ENCODE results near the gene ATF2. TPM values are rescaled to one million over a fixed set of nuclear protein-coding genes. Genes with fewer than 3 reads are reported as not detected.

Gene ATF2
- total and polyA plus RNA-seq, 2 of the 13 experiments (the other 11 are each of a cell fraction or from before 2014, with no cell fraction given), result 91.6 to 95.1 TPM

- TF ChIP-seq ZNF547 (CRISPR knock-in tag; IDR thresholded peaks at IDR 0.05) (peak; percentile 85; the same call in 1 of the 2 replicates), NFIC (IDR thresholded peaks at IDR 0.05; ENCODE audit: low read length) (no peak), ZNF776 (CRISPR knock-in tag; IDR thresholded peaks at IDR 0.05) (peak; percentile 93; the same call in 1 of the 2 replicates), ZNF501 (CRISPR knock-in tag; IDR thresholded peaks at IDR 0.05) (peak; percentile 99), ZFP90 (CRISPR knock-in tag; IDR thresholded peaks at IDR 0.05; ENCODE audit: borderline replicate concordance) (peak; percentile 4; the same call in 1 of the 2 replicates), MXD1 (CRISPR knock-in tag; IDR thresholded peaks at IDR 0.05) (peak; percentile 80), TBP (CRISPR knock-in tag; IDR thresholded peaks at IDR 0.05) (no peak), ZMYM3 (CRISPR knock-in tag; IDR thresholded peaks at IDR 0.05) (peak; percentile 9), MAFK (conservative IDR thresholded peaks at IDR 0.05 in 1 of 2, IDR thresholded peaks at IDR 0.05 in 1 of 2; ENCODE audit: low read length in 2 of 2) (no peak), PCBP1 (IDR thresholded peaks at IDR 0.05; ENCODE audit: borderline replicate concordance, low read depth, low read length) (no peak), TBX3 (IDR thresholded peaks at IDR 0.05; ENCODE audit: borderline replicate concordance) (no peak; the same call in 1 of the 2 replicates)
- TF ChIP-seq, protein P1, sequence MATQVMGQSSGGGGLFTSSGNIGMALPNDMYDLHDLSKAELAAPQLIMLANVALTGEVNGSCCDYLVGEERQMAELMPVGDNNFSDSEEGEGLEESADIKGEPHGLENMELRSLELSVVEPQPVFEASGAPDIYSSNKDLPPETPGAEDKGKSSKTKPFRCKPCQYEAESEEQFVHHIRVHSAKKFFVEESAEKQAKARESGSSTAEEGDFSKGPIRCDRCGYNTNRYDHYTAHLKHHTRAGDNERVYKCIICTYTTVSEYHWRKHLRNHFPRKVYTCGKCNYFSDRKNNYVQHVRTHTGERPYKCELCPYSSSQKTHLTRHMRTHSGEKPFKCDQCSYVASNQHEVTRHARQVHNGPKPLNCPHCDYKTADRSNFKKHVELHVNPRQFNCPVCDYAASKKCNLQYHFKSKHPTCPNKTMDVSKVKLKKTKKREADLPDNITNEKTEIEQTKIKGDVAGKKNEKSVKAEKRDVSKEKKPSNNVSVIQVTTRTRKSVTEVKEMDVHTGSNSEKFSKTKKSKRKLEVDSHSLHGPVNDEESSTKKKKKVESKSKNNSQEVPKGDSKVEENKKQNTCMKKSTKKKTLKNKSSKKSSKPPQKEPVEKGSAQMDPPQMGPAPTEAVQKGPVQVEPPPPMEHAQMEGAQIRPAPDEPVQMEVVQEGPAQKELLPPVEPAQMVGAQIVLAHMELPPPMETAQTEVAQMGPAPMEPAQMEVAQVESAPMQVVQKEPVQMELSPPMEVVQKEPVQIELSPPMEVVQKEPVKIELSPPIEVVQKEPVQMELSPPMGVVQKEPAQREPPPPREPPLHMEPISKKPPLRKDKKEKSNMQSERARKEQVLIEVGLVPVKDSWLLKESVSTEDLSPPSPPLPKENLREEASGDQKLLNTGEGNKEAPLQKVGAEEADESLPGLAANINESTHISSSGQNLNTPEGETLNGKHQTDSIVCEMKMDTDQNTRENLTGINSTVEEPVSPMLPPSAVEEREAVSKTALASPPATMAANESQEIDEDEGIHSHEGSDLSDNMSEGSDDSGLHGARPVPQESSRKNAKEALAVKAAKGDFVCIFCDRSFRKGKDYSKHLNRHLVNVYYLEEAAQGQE (IDR thresholded peaks at IDR 0.05; ENCODE audit: borderline replicate concordance in 1 of 2, low read depth in 1 of 2, low read length in 2 of 2), result peak in 1 of 2 experiments; percentile 13; a peak in 1 of 4 replicates
- TF ChIP-seq, protein P2, sequence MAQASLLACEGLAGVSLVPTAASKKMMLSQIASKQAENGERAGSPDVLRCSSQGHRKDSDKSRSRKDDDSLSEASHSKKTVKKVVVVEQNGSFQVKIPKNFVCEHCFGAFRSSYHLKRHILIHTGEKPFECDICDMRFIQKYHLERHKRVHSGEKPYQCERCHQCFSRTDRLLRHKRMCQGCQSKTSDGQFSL (CRISPR knock-in tag; IDR thresholded peaks at IDR 0.05), result peak; percentile 68; the same call in 1 of the 2 replicates
- TF ChIP-seq, protein P3, sequence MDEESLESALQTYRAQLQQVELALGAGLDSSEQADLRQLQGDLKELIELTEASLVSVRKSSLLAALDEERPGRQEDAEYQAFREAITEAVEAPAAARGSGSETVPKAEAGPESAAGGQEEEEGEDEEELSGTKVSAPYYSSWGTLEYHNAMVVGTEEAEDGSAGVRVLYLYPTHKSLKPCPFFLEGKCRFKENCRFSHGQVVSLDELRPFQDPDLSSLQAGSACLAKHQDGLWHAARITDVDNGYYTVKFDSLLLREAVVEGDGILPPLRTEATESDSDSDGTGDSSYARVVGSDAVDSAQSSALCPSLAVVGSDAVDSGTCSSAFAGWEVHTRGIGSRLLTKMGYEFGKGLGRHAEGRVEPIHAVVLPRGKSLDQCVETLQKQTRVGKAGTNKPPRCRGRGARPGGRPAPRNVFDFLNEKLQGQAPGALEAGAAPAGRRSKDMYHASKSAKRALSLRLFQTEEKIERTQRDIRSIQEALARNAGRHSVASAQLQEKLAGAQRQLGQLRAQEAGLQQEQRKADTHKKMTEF (CRISPR knock-in tag; IDR thresholded peaks at IDR 0.05), result peak; percentile 95
- TF ChIP-seq, protein P4, sequence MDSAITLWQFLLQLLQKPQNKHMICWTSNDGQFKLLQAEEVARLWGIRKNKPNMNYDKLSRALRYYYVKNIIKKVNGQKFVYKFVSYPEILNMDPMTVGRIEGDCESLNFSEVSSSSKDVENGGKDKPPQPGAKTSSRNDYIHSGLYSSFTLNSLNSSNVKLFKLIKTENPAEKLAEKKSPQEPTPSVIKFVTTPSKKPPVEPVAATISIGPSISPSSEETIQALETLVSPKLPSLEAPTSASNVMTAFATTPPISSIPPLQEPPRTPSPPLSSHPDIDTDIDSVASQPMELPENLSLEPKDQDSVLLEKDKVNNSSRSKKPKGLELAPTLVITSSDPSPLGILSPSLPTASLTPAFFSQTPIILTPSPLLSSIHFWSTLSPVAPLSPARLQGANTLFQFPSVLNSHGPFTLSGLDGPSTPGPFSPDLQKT (CRISPR knock-in tag; IDR thresholded peaks at IDR 0.05; ENCODE audit: borderline replicate concordance), result 0 out of 2 replicates have a peak, but pooled peaks have one; percentile 18
- TF ChIP-seq, protein P5, sequence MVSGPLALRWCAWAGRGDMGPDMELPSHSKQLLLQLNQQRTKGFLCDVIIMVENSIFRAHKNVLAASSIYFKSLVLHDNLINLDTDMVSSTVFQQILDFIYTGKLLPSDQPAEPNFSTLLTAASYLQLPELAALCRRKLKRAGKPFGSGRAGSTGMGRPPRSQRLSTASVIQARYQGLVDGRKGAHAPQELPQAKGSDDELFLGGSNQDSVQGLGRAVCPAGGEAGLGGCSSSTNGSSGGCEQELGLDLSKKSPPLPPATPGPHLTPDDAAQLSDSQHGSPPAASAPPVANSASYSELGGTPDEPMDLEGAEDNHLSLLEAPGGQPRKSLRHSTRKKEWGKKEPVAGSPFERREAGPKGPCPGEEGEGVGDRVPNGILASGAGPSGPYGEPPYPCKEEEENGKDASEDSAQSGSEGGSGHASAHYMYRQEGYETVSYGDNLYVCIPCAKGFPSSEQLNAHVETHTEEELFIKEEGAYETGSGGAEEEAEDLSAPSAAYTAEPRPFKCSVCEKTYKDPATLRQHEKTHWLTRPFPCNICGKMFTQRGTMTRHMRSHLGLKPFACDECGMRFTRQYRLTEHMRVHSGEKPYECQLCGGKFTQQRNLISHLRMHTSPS (CRISPR knock-in tag; IDR thresholded peaks at IDR 0.05; ENCODE audit: low read depth), result no peak
- TF ChIP-seq, protein P6, sequence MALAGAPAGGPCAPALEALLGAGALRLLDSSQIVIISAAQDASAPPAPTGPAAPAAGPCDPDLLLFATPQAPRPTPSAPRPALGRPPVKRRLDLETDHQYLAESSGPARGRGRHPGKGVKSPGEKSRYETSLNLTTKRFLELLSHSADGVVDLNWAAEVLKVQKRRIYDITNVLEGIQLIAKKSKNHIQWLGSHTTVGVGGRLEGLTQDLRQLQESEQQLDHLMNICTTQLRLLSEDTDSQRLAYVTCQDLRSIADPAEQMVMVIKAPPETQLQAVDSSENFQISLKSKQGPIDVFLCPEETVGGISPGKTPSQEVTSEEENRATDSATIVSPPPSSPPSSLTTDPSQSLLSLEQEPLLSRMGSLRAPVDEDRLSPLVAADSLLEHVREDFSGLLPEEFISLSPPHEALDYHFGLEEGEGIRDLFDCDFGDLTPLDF (CRISPR knock-in tag; IDR thresholded peaks at IDR 0.05), result peak; percentile 60
Observed at GRCh38 chr2:175181104-175181876, 13.3 kb upstream of the ATF2 start, which contains the start of gene ATP5MC3 (continued).

Data from HepG2 (cell line).